Tibial nerve (tissue), 4 donors: Measurements from ENCODE around the gene SLIT3. TPM values are rescaled to one million over a fixed set of nuclear protein-coding genes. Genes with fewer than 3 reads are reported as not detected.

Experiments
- DNase-seq, 2 donors: peaks; one replicate each; pipeline ENCODE4 v3.0.0-alpha.2; 2019; ENCODE audit warnings: low spot score in 2 of 2
- H3K27ac ChIP-seq, 4 donors: fragments of 200-600 bp; sonication (generic) in 3 of 4; one replicate each; pipeline ENCODE4 v1.5.1; 2017 to 2019; ENCODE audit warnings: mild to moderate bottlenecking in 1 of 4
- H3K27me3 ChIP-seq, 2 donors: fragments of 200-600 bp; sonication (generic) in 1 of 2; one replicate each; pipeline versions ENCODE4 v1.5.1 to v1.6.0; 2017 to 2019
- H3K36me3 ChIP-seq, 3 donors: fragments of 200-600 bp; sonication (generic); one replicate each; pipeline ENCODE4 v1.5.1; 2018 to 2019
- H3K4me1 ChIP-seq, 4 donors: fragments of 200-600 bp; sonication (generic) in 3 of 4; one replicate each; pipeline ENCODE4 v1.5.1; 2017 to 2019
- H3K4me3 ChIP-seq, 4 donors: fragments of 200-600 bp; sonication (generic) in 3 of 4; one replicate each; pipeline ENCODE4 v1.5.1; 2017 to 2019; ENCODE audit warnings: mild to moderate bottlenecking in 1 of 4, moderate library complexity in 1 of 4
- H3K9me3 ChIP-seq, 4 donors: fragments of 200-600 bp; sonication (generic) in 3 of 4; one replicate each; pipeline ENCODE4 v1.5.1; 2017 to 2019
- EP300 ChIP-seq, 2 donors: sonication (generic); formaldehyde crosslinking; IDR thresholded peaks; one replicate each; pipeline ENCODE4 v1.6.1; 2017; ENCODE audit warnings: antibody characterized with exemption in 2 of 2, mild to moderate bottlenecking in 1 of 2
- POLR2A ChIP-seq, 2 donors: fragments of 450-650 bp; IDR thresholded peaks; one replicate each; pipeline ENCODE4 v1.6.1; 2017; ENCODE audit warnings: antibody characterized with exemption in 2 of 2, mild to moderate bottlenecking in 2 of 2, moderate library complexity in 2 of 2
- WGBS, 2 donors: methylation state at CpG; one replicate each; pipeline ENCODE4 v1.1.5; 2018; 5-methylcytosine and 5-hydroxymethylcytosine counted together
- total RNA-seq, 4 donors: library from RNA; depleted of rRNA; stranded (reverse); fragments of >200 nt; gene quantifications; one replicate each; pipeline ENCODE4 v1.1.0, GENCODE V29; 2016
- TF ChIP-seq, protein P1 (sequence below), 5 experiments: fragments of 200-600 bp in 3 of 5; fragments of 450-650 bp in 2 of 5; sonication (generic) in 3 of 5; IDR thresholded peaks; one replicate each; pipeline ENCODE4 v1.5.1; 2016 to 2019; ENCODE audit warnings: antibody characterized with exemption in 5 of 5, mild to moderate bottlenecking in 3 of 5, moderate library complexity in 2 of 5

Gene SLIT3
- total RNA-seq, 4 donors from 2014 or later: 16.6 to 39.0 (median 20.2) TPM

GRCh38 chr5:169025491-169025890, 275.4 kb downstream of the SLIT3 start:
- WGBS, 2 donors: 81 to 85% methylated on average over 1 of the region's 1 CpG
- Histone ChIP-seq H3K27ac (no peak overlapping the region), H3K9me3 (no peaks in the 10 kb centered on the region), H3K36me3 (no peaks in the 10 kb centered on the region), H3K27me3 (no peaks in the 10 kb centered on the region), H3K4me3 (no peak overlapping the region), H3K4me1 (peaks cover 0 to 18% (median 5%) of the 10 kb centered on the region in 4 donors)
- no peak for DNase-seq
- TF ChIP-seq, protein P1, sequence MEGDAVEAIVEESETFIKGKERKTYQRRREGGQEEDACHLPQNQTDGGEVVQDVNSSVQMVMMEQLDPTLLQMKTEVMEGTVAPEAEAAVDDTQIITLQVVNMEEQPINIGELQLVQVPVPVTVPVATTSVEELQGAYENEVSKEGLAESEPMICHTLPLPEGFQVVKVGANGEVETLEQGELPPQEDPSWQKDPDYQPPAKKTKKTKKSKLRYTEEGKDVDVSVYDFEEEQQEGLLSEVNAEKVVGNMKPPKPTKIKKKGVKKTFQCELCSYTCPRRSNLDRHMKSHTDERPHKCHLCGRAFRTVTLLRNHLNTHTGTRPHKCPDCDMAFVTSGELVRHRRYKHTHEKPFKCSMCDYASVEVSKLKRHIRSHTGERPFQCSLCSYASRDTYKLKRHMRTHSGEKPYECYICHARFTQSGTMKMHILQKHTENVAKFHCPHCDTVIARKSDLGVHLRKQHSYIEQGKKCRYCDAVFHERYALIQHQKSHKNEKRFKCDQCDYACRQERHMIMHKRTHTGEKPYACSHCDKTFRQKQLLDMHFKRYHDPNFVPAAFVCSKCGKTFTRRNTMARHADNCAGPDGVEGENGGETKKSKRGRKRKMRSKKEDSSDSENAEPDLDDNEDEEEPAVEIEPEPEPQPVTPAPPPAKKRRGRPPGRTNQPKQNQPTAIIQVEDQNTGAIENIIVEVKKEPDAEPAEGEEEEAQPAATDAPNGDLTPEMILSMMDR (IDR thresholded peaks at IDR 0.05): no peak
- TF ChIP-seq EP300 (IDR thresholded peaks at IDR 0.05) (no peak), POLR2A (IDR thresholded peaks at IDR 0.05) (no peak)

DNA sequence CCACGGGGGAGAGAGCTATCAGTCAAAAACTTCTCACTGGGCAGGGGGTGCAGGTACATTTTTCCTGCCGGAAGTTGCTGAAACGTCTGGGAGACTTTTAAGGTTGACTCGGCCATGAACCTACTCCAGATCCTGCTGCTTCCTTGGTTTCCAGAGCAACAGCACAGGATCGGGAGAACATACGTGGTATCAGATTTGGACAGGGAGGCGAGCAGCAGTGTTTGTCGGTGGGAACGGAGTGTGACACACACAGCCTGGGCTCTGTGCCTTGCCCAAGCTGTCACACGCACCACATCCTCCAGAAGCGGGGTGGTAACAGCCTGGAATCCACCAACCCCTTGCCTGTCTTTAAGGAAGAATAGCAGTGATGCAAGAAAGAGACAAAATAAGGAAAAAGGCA, 276.5 kb downstream of the SLIT3 start:
- WGBS, 2 donors: 91 to 93% methylated on average over 11 of the region's 11 CpGs
- no peaks in the 10 kb centered on the region for H3K36me3 ChIP-seq
- TF ChIP-seq POLR2A (IDR thresholded peaks at IDR 0.05): no peak
- TF ChIP-seq, protein P1 (IDR thresholded peaks at IDR 0.05): no peak
- no peak for TF ChIP-seq EP300 (IDR thresholded peaks at IDR 0.05)
- H3K27ac ChIP-seq: no peak overlapping the region
- no peak overlapping the region for H3K4me3 ChIP-seq
- no peak for DNase-seq
- no peaks in the 10 kb centered on the region for H3K27me3 ChIP-seq
- no peaks in the 10 kb centered on the region for H3K9me3 ChIP-seq
- H3K4me1 ChIP-seq: peaks cover 0 to 8% (median under 1%) of the 10 kb centered on the region in 4 donors

DNA sequence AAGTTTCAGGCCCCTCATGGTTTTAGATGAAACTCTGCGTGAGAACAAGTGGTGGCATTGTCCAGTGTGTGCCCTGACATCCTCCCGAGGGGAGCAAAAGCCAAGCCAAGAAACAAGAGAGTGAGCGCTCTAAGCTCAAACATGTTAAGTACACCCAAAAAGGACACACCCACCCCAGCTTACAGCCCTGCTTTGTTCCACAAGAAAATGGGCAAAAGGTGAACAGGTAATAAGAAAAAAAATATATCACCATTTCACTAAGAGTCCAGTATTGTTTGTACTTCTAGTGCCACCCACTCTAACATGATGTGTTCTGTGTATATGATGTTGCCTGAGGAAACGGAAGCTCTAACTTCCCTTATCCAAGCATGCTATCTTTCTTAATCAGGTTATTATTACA, 278.2 kb downstream of the SLIT3 start:
- Histone ChIP-seq H3K27me3 (no peaks in the 10 kb centered on the region), H3K4me3 (no peak overlapping the region), H3K9me3 (no peaks in the 10 kb centered on the region), H3K4me1 (no peaks in the 10 kb centered on the region), H3K27ac (no peak overlapping the region), H3K36me3 (no peaks in the 10 kb centered on the region)
- DNase-seq: no peak
- TF ChIP-seq POLR2A (IDR thresholded peaks at IDR 0.05) (no peak), EP300 (IDR thresholded peaks at IDR 0.05) (no peak)
- TF ChIP-seq, protein P1 (IDR thresholded peaks at IDR 0.05): no peak
- 50 to 52% methylated on average over 4 of the region's 4 CpGs for WGBS, 2 donors

DNA sequence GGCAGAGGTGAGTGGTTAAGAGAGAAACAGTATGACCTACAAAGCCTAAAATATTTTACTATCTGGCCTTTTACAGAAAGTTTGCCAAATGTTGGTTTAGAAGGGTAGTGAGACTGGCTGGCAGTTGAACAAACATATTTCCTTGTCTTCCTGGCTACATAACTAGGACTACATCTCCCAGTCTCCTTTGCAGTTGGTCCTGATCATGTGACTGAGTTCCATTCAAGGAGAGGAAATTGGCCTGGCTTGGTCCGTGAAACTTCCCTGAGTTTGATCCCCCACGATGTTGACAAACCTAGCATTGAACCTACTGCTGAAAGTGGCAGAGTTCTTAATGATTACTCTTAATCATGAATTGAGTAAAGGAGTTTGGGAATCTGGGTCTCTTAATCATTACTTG, 280.8 kb downstream of the SLIT3 start:
- no peak overlapping the region for H3K27ac ChIP-seq
- H3K4me1 ChIP-seq: no peaks in the 10 kb centered on the region
- no peaks in the 10 kb centered on the region for H3K27me3 ChIP-seq
- no peak for TF ChIP-seq EP300 (IDR thresholded peaks at IDR 0.05)
- no peak overlapping the region for H3K4me3 ChIP-seq
- no peaks in the 10 kb centered on the region for H3K36me3 ChIP-seq
- H3K9me3 ChIP-seq: no peaks in the 10 kb centered on the region
- DNase-seq: no peak
- 22 to 37% methylated on average over 2 of the region's 2 CpGs for WGBS, 2 donors

DNA sequence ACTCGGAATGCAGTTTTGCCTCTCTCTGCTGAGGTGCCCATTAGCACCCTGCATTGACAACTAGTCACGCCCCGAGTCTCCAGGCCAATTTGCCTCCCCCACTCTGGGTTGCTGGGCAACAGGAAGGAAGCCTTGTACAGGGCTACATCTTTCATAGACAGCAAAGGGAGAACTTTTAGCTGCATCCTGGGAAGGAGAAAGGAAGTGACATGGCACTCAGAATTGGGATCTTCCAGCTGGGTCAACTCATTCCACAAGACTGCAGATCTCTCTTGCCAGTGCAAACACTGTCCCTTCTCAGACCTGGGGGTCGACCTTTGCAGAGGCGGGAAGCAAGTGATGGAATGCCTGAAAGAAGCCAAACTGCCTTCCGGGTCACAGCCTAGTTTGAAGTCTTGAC, 282.0 kb downstream of the SLIT3 start:
- H3K27ac ChIP-seq: no peak overlapping the region
- no peak for DNase-seq
- no peaks in the 10 kb centered on the region for H3K27me3 ChIP-seq
- TF ChIP-seq EP300 (IDR thresholded peaks at IDR 0.05): no peak
- TF ChIP-seq, protein P1 (IDR thresholded peaks at IDR 0.05): no peak
- TF ChIP-seq POLR2A (IDR thresholded peaks at IDR 0.05): no peak
- no peaks in the 10 kb centered on the region for H3K9me3 ChIP-seq
- no peak overlapping the region for H3K4me3 ChIP-seq
- no peaks in the 10 kb centered on the region for H3K4me1 ChIP-seq
- 34 to 35% methylated on average over 6 of the region's 6 CpGs for WGBS, 2 donors
- H3K36me3 ChIP-seq: no peaks in the 10 kb centered on the region

DNA sequence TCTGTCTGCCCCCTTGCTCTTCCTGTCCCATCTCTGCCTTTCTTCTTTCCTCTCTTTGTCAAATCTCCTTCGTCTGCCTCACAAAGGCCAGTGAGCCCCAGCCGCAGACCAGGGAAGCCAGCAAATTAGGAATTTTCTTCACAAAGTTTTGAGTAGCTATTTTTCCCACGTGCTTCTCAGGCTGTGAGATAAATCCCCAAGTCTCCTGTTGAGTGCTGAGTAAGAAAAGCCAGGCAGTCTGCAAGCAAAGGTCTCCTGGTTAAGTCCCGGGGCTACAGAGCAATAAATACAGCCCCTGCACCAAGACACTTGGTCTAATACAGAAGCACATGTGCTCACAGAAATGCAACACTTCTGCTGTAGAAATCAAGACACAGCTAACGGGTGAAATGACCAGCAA, 284.9 kb downstream of the SLIT3 start:
- no peaks in the 10 kb centered on the region for H3K27me3 ChIP-seq
- no peaks in the 10 kb centered on the region for H3K4me1 ChIP-seq
- H3K9me3 ChIP-seq: no peaks in the 10 kb centered on the region
- H3K36me3 ChIP-seq: no peaks in the 10 kb centered on the region
- no peak for TF ChIP-seq EP300 (IDR thresholded peaks at IDR 0.05)
- TF ChIP-seq, protein P1 (IDR thresholded peaks at IDR 0.05): no peak
- 65 to 69% methylated on average over 5 of the region's 5 CpGs for WGBS, 2 donors
- H3K27ac ChIP-seq: no peak overlapping the region
- no peak for DNase-seq
- no peak overlapping the region for H3K4me3 ChIP-seq
